ENCODE measurements around the gene PRKCH.

DNA sequence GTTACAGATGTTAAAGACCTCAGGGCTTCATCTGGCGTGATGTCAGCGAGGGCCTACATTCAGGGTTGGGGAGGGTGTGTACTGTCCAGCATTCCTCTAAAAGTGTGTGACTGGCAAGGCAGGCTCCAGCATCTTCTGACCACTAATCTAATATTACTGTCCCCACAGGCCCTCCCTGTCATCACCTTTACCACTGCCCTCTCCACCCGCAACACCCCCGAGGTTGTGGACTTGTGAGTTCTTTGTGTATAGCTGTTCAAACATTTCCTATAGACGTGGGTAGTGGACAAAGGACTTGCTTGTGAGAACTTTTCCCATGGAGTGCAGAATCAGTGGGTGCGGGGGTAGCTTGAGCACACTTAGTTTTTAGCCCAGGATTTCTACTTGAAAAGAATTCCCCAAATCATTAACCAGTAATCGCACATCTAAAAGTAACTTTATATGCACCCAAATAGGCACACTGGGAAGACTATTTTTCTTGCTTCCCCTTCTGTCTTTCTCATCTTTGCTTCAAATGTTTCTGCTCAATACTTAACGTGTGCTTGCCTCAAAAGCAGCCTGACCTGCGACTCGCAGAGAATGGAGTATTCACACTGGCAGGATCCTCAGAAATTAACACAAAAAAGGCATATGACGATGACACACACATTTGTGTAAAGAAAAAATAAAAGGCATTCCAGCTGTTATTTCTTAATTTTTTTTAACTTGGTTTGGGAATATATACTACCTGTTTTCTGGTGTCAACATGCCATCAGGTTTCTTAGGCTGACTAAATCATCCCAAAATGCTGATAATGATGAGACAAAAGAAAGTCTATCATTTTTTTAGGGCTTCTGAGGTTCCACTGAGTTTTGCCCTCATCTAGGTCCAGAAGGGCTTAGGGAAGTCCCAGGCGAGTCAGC, 215.5 kb downstream of the PRKCH start:
- TF ChIP-seq, protein P1, sequence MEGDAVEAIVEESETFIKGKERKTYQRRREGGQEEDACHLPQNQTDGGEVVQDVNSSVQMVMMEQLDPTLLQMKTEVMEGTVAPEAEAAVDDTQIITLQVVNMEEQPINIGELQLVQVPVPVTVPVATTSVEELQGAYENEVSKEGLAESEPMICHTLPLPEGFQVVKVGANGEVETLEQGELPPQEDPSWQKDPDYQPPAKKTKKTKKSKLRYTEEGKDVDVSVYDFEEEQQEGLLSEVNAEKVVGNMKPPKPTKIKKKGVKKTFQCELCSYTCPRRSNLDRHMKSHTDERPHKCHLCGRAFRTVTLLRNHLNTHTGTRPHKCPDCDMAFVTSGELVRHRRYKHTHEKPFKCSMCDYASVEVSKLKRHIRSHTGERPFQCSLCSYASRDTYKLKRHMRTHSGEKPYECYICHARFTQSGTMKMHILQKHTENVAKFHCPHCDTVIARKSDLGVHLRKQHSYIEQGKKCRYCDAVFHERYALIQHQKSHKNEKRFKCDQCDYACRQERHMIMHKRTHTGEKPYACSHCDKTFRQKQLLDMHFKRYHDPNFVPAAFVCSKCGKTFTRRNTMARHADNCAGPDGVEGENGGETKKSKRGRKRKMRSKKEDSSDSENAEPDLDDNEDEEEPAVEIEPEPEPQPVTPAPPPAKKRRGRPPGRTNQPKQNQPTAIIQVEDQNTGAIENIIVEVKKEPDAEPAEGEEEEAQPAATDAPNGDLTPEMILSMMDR (IDR thresholded peaks at IDR 0.05; ENCODE audit: borderline replicate concordance, extremely low read depth, low read length, poor library complexity, severe bottlenecking) = no peak
- no peak for TF ChIP-seq EZH2 (IDR thresholded peaks at IDR 0.05; ENCODE audit: borderline replicate concordance, low read depth, low read length, severe bottlenecking)
